ENCODE results near the gene AFDN. TPM values are rescaled to one million over a fixed set of nuclear protein-coding genes. Genes with fewer than 3 reads are reported as not detected.

The AFDN gene
- total RNA-seq, 1 donor from 2014 or later, result 109 TPM

DNA sequence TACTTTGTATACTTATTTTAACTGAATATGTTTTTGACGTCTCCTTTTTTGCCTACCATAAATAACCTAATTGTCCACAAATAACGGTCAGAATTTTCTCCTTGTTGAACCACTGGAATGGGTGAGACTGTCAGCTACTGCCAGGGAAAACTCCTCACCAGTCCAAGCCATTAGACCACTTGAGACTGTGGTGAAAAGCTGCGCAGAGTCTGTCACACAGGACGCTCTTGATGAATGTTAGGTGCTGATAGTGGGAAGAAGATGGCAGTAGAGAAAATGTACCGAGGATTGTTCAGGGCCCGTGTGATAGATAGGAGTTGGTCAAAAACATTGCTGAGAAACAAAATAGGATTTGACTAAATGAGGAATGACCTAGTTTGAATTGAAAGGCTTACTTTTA is 95.1 kb downstream of the AFDN start:
- DNase-seq (ENCODE audit: low read depth), result no peak
- no peak overlapping the region for H3K4me3 ChIP-seq (ENCODE audit: low read depth, low read length)
- no peak for TF ChIP-seq CTCF (conservative IDR thresholded peaks at IDR 0.05; ENCODE audit: low read depth, low read length)

DNA sequence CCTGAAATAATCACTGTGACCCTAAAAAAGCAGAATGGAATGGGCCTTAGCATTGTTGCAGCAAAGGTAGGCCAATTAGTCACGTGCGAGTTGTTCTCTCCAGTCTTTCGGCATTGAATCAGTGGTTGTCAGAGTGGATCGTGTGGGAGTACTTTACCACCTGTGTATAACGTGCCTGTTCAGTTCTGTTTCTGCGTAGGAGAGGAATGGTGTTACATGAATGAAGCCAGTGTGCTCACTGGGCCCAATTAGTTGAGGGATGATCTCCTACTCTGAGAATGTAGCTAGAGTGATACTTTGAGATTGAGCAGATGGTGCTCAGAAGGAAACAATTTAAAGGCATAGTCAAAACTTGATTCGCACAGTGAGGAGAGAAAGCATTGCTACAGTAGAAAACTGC is 98.3 kb downstream of the AFDN start:
- no peak for DNase-seq (ENCODE audit: low read depth)
- no peak overlapping the region for H3K4me3 ChIP-seq (ENCODE audit: low read depth, low read length)
- no peak for TF ChIP-seq CTCF (conservative IDR thresholded peaks at IDR 0.05; ENCODE audit: low read depth, low read length)

DNA sequence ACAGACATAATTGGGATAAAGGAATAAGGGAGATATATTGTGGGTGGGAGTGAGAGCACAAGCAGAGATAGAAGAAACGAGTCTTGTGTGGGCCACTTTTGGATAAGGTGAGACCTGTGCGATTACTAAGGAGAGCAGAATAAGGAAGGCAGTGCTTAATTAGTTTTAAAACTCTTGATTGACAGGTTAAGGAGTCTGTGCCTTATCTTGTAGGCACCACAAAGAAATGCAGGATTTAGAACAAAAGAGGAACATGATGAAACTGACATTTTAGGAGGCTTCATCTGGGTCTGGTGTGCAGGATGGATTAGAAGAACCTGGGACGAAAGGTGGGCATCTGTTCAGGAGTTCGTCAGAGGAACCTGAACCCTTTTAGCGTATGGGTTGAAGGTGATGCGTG is 100.5 kb downstream of the AFDN start:
- no peak overlapping the region for H3K4me3 ChIP-seq (ENCODE audit: low read depth, low read length)
- no peak for DNase-seq (ENCODE audit: low read depth)
- TF ChIP-seq CTCF (conservative IDR thresholded peaks at IDR 0.05; ENCODE audit: low read depth, low read length), result no peak

DNA sequence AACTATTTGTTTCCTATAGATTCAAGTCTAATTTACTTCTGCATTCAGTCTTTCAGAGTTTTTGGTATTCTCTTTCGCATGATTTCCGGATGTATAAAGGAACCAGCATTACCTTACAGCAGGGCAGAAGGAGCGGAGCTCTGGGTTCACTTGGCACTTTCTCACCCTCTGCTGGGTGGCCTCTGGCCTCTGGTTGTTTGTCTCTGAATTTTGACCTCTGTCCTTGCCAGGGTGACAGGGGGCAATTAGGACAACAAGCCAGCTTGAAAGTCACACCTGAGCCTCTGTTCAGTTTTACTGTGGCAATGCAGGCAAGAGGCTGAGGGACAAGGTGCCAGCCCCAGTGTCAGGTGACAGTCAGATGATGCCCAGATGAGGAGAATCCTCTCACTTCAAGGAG is 101.4 kb downstream of the AFDN start:
- no peak for TF ChIP-seq CTCF (conservative IDR thresholded peaks at IDR 0.05; ENCODE audit: low read depth, low read length)
- H3K4me3 ChIP-seq (ENCODE audit: low read depth, low read length), result no peak overlapping the region
- DNase-seq (ENCODE audit: low read depth), result no peak

- peak; percentile 49 for DNase-seq (ENCODE audit: low read depth)
- H3K4me3 ChIP-seq (ENCODE audit: low read depth, low read length), result no peak overlapping the region
- TF ChIP-seq CTCF (conservative IDR thresholded peaks at IDR 0.05; ENCODE audit: low read depth, low read length), result no peak
Measured at GRCh38 chr6:167930295-167930694, 103.6 kb downstream of the AFDN start.

DNA sequence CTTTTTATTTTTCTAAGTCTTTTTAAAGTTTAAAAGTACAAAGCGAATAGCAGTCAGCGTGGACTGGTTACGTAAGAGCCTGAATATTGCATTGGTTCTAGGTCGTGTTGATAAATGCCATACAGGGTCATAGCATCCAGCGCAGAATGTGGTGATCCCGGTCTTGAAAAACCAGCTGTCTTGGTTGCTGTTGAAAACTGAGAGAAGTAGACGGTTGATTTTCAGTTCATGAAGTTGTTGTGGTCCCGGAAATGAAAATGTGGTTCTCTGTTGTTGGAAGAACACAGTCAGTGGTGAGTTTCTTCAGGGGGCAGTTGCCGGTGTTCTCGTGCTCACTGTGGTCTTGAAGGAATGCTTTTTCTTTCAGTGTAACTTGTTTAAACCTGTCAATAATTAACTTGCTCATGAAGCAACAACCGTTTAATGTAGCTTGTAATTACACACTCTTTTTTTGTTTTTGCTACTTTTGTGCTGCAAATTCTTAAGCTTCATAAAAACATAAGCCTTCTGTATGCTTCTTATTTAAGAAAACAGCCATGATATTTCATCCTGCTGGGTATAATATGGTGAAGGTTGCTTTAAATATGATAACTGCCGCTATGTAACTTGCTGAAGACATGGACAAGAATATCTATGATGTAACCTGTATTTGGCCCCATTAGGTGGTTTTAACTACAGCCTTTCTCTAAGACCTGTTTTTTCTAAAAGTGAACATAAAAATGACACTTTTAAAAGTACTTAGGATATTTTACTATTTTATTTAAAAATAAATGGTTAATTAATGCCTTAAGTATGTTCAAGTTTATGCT is 106.0 kb downstream of the AFDN start:
- no peak for TF ChIP-seq CTCF (conservative IDR thresholded peaks at IDR 0.05; ENCODE audit: low read depth, low read length)
- peak overlapping the region; percentile 37 for H3K4me3 ChIP-seq (ENCODE audit: low read depth, low read length)
- peak; percentile 93 for DNase-seq (ENCODE audit: low read depth)

GRCh38 chr6:167933290-167933689 is 106.6 kb downstream of the AFDN start:
- TF ChIP-seq CTCF (conservative IDR thresholded peaks at IDR 0.05; ENCODE audit: low read depth, low read length), result no peak
- no peak for DNase-seq (ENCODE audit: low read depth)
- no peak overlapping the region for H3K4me3 ChIP-seq (ENCODE audit: low read depth, low read length)
